CD4-positive, alpha-beta T cell treated with Interleukin-17A for 1 hour (primary cell): ENCODE results near the gene SNX11.
"Not testable (repeated sequence)": the region's sequence is repeated elsewhere in the genome, so short reads cannot be mapped to it uniquely, and the experiment has no call there.

Source experiments
- DNase-seq: peaks from one replicate; pipeline ENCODE4 v3.0.0-alpha.2; 2020

The SNX11 gene, protein sequence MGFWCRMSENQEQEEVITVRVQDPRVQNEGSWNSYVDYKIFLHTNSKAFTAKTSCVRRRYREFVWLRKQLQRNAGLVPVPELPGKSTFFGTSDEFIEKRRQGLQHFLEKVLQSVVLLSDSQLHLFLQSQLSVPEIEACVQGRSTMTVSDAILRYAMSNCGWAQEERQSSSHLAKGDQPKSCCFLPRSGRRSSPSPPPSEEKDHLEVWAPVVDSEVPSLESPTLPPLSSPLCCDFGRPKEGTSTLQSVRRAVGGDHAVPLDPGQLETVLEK

DNA sequence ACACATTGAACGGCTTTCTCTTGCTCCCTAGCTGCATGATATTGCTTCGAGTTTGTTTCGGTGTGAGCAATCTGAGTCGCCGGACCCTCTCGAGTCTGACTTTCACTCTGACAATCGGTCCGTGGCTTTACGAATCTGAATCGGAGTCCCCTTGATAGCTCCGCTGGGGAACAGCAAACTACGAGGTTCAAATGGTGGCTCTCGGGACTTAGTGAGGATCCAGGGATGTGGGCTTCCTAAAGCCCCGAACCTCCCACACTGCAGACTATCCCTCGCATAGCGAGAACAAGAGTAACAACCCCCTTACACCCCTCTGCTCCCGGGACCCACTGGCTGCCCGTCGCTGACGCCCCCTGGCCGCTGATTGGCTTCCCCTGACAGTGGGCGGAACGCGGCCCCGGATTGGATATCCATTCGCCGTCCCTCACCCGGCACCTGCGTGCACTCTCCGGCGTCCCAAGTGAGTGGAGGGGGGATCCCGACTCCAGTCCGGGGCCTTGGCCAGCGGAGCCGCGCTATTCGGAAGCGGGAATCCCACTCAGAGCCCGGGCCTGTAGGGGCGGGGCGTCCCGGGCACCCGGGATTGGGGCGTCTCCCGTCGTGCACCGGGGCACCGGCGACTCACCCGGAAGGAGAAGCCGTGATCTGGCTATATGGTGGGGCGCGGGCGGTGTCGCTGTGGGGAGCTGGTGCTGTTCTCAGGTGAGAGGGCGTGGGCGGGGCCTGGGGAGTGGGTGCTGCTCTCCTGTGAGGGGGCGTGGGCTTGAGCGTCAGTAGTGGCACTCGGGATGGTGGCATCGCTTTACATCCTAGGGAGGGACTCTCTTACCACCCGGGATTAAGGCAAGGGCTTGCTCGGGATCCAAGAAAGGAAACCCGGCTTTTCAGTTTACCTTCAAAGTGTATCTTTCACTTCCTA is at the start of gene SNX11:
Gene SNX11, plus strand, starts transcription at position 630 of the 919 bp plus-strand sequence. CDS start 4,278 bp downstream, outside the sequence.
- DNase-seq: peak; percentile 94

- no peak for DNase-seq
Observed at GRCh38 chr17:48058393-48059124, 49.0 kb upstream of the SNX11 start.

- DNase-seq: no peak
Observed at GRCh38 chr17:48059125-48059668, 48.4 kb upstream of the SNX11 start.

DNA sequence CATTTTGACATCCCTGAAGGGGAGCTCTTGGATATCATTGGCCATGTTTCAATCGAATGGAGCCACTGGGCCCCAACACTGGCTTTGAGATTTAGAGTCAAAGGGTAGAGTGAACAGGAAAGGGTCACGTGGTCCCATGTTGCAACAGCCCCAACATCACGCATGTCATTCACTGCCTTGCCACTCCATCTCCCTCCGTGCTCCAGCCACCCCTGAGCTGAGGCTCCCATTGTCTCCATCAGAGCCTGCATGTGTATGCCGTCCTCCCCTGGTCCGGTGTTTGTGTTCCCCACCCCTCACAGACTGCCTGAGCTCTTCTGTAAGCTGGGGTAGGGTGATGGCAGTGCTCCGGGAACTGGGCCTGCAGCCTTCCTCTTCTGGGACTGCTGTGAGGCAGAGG is 47.3 kb upstream of the SNX11 start:
- DNase-seq: no peak

DNA sequence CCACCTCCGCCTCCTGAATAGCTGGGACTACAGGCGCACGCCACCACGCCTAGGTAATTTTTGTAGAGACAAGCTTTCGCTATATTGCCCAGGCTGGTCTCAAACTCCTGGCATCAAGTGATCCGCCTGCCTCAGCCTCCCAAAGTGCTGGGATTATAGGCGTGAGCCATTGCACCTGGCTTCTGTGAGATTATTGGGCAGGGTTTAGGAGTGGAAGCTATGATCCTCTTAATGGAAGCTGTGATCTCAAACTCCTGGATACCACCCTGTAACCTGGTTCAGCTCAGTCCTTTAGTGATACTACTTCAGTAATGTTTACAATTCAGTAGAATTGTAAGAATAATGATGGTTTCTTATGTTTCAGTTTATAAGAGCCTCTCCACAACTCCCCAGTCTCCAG is 45.3 kb upstream of the SNX11 start:
- DNase-seq: no peak

DNA sequence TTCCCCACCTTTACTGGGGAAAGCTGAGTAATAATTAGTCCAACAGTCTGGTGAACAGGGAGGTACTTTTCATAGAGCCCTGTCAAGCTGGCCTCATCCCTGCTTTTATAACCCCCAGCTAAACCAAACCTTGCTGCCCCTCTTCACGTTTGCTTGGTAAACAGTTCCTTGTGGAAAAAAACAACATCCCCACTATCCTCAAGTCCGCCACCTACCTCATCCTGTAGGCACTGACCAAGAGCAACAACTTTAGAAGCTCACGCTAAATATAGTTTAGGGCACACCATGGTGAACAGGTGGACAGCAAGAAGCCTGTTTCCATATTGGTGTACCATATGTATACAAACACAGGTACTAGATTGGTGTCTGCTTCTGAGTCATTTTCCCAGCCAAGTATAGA is 42.9 kb upstream of the SNX11 start:
- no peak for DNase-seq

DNA sequence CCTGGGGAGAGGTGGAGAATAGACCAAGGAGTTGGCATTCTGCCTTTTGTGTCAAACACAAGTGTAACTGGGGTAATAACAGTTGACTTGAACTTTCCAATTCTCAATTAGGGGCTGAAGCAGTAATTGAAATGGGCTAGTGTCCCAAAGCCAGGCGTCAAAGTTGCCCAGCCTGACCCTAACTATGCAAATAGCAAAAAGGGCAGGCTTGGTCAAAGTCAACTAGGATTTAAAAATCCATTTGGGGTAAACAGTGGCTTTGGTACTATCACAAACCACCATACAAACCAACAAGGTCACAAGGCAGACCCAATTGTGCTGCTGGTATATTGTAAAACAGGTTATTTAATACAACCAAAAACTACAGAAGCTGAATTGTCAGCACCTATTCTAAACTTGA is 41.4 kb upstream of the SNX11 start:
- DNase-seq: no peak

- no peak for DNase-seq
Observed at GRCh38 chr17:48066656-48067055, 40.9 kb upstream of the SNX11 start.

GRCh38 chr17:48067245-48067644 is 40.3 kb upstream of the SNX11 start:
- no peak for DNase-seq

GRCh38 chr17:48067808-48068207 is 39.8 kb upstream of the SNX11 start:
- not testable (repeated sequence) for DNase-seq

- DNase-seq: no peak
Observed at GRCh38 chr17:48068491-48068961, 39.0 kb upstream of the SNX11 start.

DNA sequence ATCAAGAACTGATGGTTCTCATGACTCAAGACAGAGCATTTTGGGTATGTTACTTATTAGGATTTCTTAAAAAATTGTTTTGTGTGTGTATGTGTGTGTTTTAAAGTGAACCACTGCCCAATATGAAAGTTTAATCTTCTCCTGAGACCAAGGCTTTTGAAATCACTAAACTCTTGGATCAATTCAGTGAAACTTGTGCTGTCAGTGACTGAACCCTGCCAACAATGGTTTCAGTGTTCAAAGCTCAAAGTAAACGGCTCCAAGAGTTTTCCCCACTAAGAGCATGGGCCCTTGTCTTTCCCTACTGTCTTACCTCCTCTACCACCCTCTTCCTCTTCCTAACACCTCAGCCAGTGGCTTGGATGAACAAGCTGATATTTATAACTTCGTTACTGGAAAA is 37.4 kb upstream of the SNX11 start:
- no peak for DNase-seq

GRCh38 chr17:48071654-48072053 is 35.9 kb upstream of the SNX11 start:
- no peak for DNase-seq

GRCh38 chr17:48072811-48073210 is 34.8 kb upstream of the SNX11 start:
- DNase-seq: not testable (repeated sequence)

- not testable (repeated sequence) for DNase-seq
Observed at GRCh38 chr17:48073566-48074094, 33.9 kb upstream of the SNX11 start.

GRCh38 chr17:48074322-48075081 is 33.1 kb upstream of the SNX11 start:
- DNase-seq: peak; percentile 83

GRCh38 chr17:48077152-48077551 is 30.4 kb upstream of the SNX11 start:
- DNase-seq: not testable (repeated sequence)

GRCh38 chr17:48081858-48082257 is 25.7 kb upstream of the SNX11 start:
- DNase-seq: no peak

DNA sequence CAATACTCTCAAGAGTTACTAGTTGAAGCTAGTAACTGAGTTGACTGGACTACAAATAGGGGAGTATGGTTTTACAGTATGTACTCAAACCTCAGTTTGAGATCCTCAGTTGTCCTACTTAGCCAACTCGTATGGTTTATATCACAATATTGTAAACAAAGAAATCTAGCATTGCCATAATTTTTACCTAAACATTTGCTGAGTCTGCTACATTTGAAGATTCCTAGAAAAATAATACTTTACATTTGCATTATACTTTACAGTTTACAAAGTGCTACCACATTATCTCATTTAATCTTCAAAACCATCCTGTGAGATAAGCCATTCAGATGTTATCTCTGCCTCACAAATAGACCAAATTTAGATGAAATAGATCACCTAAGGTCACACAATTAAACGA is 22.6 kb upstream of the SNX11 start:
- DNase-seq: no peak

- no peak for DNase-seq
Observed at GRCh38 chr17:48093341-48094045, 14.1 kb upstream of the SNX11 start.

- DNase-seq: no peak
Observed at GRCh38 chr17:48095611-48096010, 12.0 kb upstream of the SNX11 start.
